Lower lobe of right lung (tissue), 2 donors: Measurements from ENCODE around the gene SPNS2. TPM values are rescaled to one million over a fixed set of nuclear protein-coding genes. Genes with fewer than 3 reads are reported as not detected.

Experiments used
- ATAC-seq, 2 donors: fragments of 200-7000 bp; cut with Tn5 transposase; one replicate each; pipeline ENCODE4 v1.9.1; 2020 to 2022; ENCODE audit warnings: mild to moderate bottlenecking in 2 of 2, moderate library complexity in 2 of 2
- DNase-seq: peaks from one replicate; pipeline ENCODE4 v3.0.0-alpha.2; 2020
- H3K27ac ChIP-seq: fragments of 200-600 bp; one replicate; pipeline ENCODE4 v1.8.0; 2022
- H3K27me3 ChIP-seq: fragments of 200-600 bp; one replicate; pipeline ENCODE4 v1.8.0; 2022; ENCODE audit warnings: low read depth
- H3K36me3 ChIP-seq: fragments of 200-600 bp; one replicate; pipeline ENCODE4 v1.8.0; 2022; ENCODE audit warnings: mild to moderate bottlenecking
- H3K4me1 ChIP-seq: fragments of 200-600 bp; one replicate; pipeline ENCODE4 v1.8.0; 2022
- H3K4me3 ChIP-seq: fragments of 200-600 bp; one replicate; pipeline ENCODE4 v1.8.0; 2022; ENCODE audit warnings: mild to moderate bottlenecking
- H3K9me3 ChIP-seq: fragments of 200-600 bp; one replicate; pipeline ENCODE4 v1.8.0; 2022
- CTCF ChIP-seq: fragments of 200-600 bp; IDR thresholded peaks from one replicate; pipeline ENCODE4 v1.8.0; 2022; ENCODE audit warnings: antibody characterized with exemption, mild to moderate bottlenecking
- intact Hi-C: fragments of 100-400 bp; cut with DNase I; formaldehyde crosslinking; loops from one replicate; pipeline ENCODE4 v1.11.0; 2022
- total RNA-seq: library from RNA; stranded (reverse); fragmentation: NEBNext Ultra II Directional; extraction: Animal tissue kit (Norgen Biotek cat#: 25700); gene quantifications from one replicate; pipeline ENCODE4 v1.2.1, GENCODE V29; 2021
- donor health status: DM: no; HTN: yes; CAD: no; lungs with severe emphysema.

The SPNS2 gene
- total RNA-seq, 1 donor from 2014 or later = 42.0 TPM

GRCh38 chr17:4586043-4586442, 87.4 kb downstream of the SPNS2 start:
- DNase-seq (no peak), ATAC-seq (no peak)
- Histone ChIP-seq H3K27me3 (peaks cover 40% of the 10 kb centered on the region), H3K36me3 (no peaks in the 10 kb centered on the region), H3K27ac (no peak overlapping the region), H3K4me3 (peak overlapping the region; percentile 59), H3K9me3 (no peaks in the 10 kb centered on the region), H3K4me1 (peaks cover 8% of the 10 kb centered on the region)
- intact Hi-C loops = no loop called here
- no peak for TF ChIP-seq CTCF

GRCh38 chr17:4587195-4587594, 88.5 kb downstream of the SPNS2 start:
- peaks cover 8% of the 10 kb centered on the region for H3K4me1 ChIP-seq
- no peak overlapping the region for H3K4me3 ChIP-seq
- ATAC-seq (no peak), DNase-seq (no peak)
- intact Hi-C loops = no loop called here
- H3K27me3 ChIP-seq = peaks cover 37% of the 10 kb centered on the region
- no peak overlapping the region for H3K27ac ChIP-seq
- H3K36me3 ChIP-seq = no peaks in the 10 kb centered on the region
- TF ChIP-seq CTCF = no peak
- no peaks in the 10 kb centered on the region for H3K9me3 ChIP-seq

- TF ChIP-seq CTCF = no peak
- Histone ChIP-seq H3K4me3 (no peak overlapping the region), H3K27me3 (peaks cover 31% of the 10 kb centered on the region), H3K27ac (peak overlapping the region; percentile 8), H3K9me3 (no peaks in the 10 kb centered on the region), H3K36me3 (no peaks in the 10 kb centered on the region), H3K4me1 (peaks cover 8% of the 10 kb centered on the region)
- ATAC-seq = no peak
- intact Hi-C loops = no loop called here
- DNase-seq = no peak
Measured at GRCh38 chr17:4587803-4588202, 89.1 kb downstream of the SPNS2 start.

GRCh38 chr17:4588391-4588790, 89.7 kb downstream of the SPNS2 start:
- no peaks in the 10 kb centered on the region for H3K9me3 ChIP-seq
- intact Hi-C loops = no loop called here
- no peak for ATAC-seq
- H3K4me1 ChIP-seq = peaks cover 8% of the 10 kb centered on the region
- no peak overlapping the region for H3K4me3 ChIP-seq
- no peaks in the 10 kb centered on the region for H3K36me3 ChIP-seq
- DNase-seq = no peak
- H3K27me3 ChIP-seq = peaks cover 25% of the 10 kb centered on the region
- TF ChIP-seq CTCF = no peak
- H3K27ac ChIP-seq = no peak overlapping the region

Other genes starting within 250 kb of the SPNS2 start
- gene ANKFY1, start 234.9 kb upstream of the SPNS2 start, total RNA-seq = 70.3 TPM
- gene UBE2G1, start 132.2 kb upstream of the SPNS2 start, total RNA-seq = 42.5 TPM
- 0.24 TPM for gene SPNS3, start 64.9 kb upstream of the SPNS2 start, total RNA-seq
- gene MYBBP1A, start 56.5 kb downstream of the SPNS2 start, total RNA-seq = 38.8 TPM
- gene GGT6, start 61.7 kb downstream of the SPNS2 start, total RNA-seq = 3.7 TPM
- 6.4 TPM for gene SMTNL2, start 85.6 kb downstream of the SPNS2 start, total RNA-seq
- gene ALOX15, start 142.8 kb downstream of the SPNS2 start, total RNA-seq = 6.1 TPM
- 37.4 TPM for gene PELP1, start 205.3 kb downstream of the SPNS2 start, total RNA-seq
- gene ARRB2, start 211.8 kb downstream of the SPNS2 start, total RNA-seq = 201 TPM
- 22.9 TPM for gene MED11, start 232.5 kb downstream of the SPNS2 start, total RNA-seq
- 13.3 TPM for gene ZMYND15, start 241.0 kb downstream of the SPNS2 start, total RNA-seq
- 249 TPM for gene CXCL16, start 241.0 kb downstream of the SPNS2 start, total RNA-seq